Measurements from ENCODE around the gene CAMK1G.

The CAMK1G gene

GRCh38 chr1:209594440-209594839 is 10.9 kb downstream of the CAMK1G start:
- in situ Hi-C loops (cut with HindIII; ENCODE audit: low pct_unique_long_range_greater_than_20kb, low sequenced_read_pairs) = no loop called here
- TF ChIP-seq JUND (IDR thresholded peaks at IDR 0.05; ENCODE audit: low read depth) = no peak
- DNase-seq (ENCODE audit: low read depth in 1 of 2, low spot score in 1 of 2) = no peak

GRCh38 chr1:209595028-209595427 is 11.5 kb downstream of the CAMK1G start:
- in situ Hi-C loops (cut with HindIII; ENCODE audit: low pct_unique_long_range_greater_than_20kb, low sequenced_read_pairs) = no loop called here
- DNase-seq (ENCODE audit: low read depth in 1 of 2, low spot score in 1 of 2) = no peak
- TF ChIP-seq JUND (IDR thresholded peaks at IDR 0.05; ENCODE audit: low read depth) = no peak

GRCh38 chr1:209595599-209596285 is 12.2 kb downstream of the CAMK1G start:
- DNase-seq (ENCODE audit: low read depth in 1 of 2, low spot score in 1 of 2) = no peak
- TF ChIP-seq JUND (IDR thresholded peaks at IDR 0.05; ENCODE audit: low read depth) = no peak
- in situ Hi-C loops (cut with HindIII; ENCODE audit: low pct_unique_long_range_greater_than_20kb, low sequenced_read_pairs) = no loop called here

GRCh38 chr1:209597499-209597898 is 14.0 kb downstream of the CAMK1G start:
- in situ Hi-C loops (cut with HindIII; ENCODE audit: low pct_unique_long_range_greater_than_20kb, low sequenced_read_pairs) = no loop called here
- no peak for DNase-seq (ENCODE audit: low read depth in 1 of 2, low spot score in 1 of 2)
- TF ChIP-seq JUND (IDR thresholded peaks at IDR 0.05; ENCODE audit: low read depth) = no peak

GRCh38 chr1:209598227-209598626 is 14.7 kb downstream of the CAMK1G start:
- in situ Hi-C loops (cut with HindIII; ENCODE audit: low pct_unique_long_range_greater_than_20kb, low sequenced_read_pairs) = no loop called here
- no peak for DNase-seq (ENCODE audit: low read depth in 1 of 2, low spot score in 1 of 2)
- no peak for TF ChIP-seq JUND (IDR thresholded peaks at IDR 0.05; ENCODE audit: low read depth)

- TF ChIP-seq JUND (IDR thresholded peaks at IDR 0.05; ENCODE audit: low read depth) = no peak
- in situ Hi-C loops (cut with HindIII; ENCODE audit: low pct_unique_long_range_greater_than_20kb, low sequenced_read_pairs) = no loop called here
- DNase-seq (ENCODE audit: low read depth in 1 of 2, low spot score in 1 of 2) = no peak
These were observed 17.0 kb downstream of the CAMK1G start for GRCh38 chr1:209600541-209600940.

- TF ChIP-seq JUND (IDR thresholded peaks at IDR 0.05; ENCODE audit: low read depth) = no peak
- peak; percentile 57 to 75 for DNase-seq (ENCODE audit: low read depth in 1 of 2, low spot score in 1 of 2)
- in situ Hi-C loops (cut with HindIII; ENCODE audit: low pct_unique_long_range_greater_than_20kb, low sequenced_read_pairs) = no loop called here
These were observed 18.5 kb downstream of the CAMK1G start for GRCh38 chr1:209601809-209602657.

GRCh38 chr1:209603877-209604276 is 20.4 kb downstream of the CAMK1G start:
- in situ Hi-C loops (cut with HindIII; ENCODE audit: low pct_unique_long_range_greater_than_20kb, low sequenced_read_pairs) = no loop called here
- no peak for DNase-seq (ENCODE audit: low read depth in 1 of 2, low spot score in 1 of 2)
- no peak for TF ChIP-seq JUND (IDR thresholded peaks at IDR 0.05; ENCODE audit: low read depth)

GRCh38 chr1:209607102-209607794 is 23.7 kb downstream of the CAMK1G start:
- no peak for DNase-seq (ENCODE audit: low read depth in 1 of 2, low spot score in 1 of 2)
- in situ Hi-C loops (cut with HindIII; ENCODE audit: low pct_unique_long_range_greater_than_20kb, low sequenced_read_pairs) = no loop called here
- TF ChIP-seq JUND (IDR thresholded peaks at IDR 0.05; ENCODE audit: low read depth) = no peak

- in situ Hi-C loops (cut with HindIII; ENCODE audit: low pct_unique_long_range_greater_than_20kb, low sequenced_read_pairs) = no loop called here
- TF ChIP-seq JUND (IDR thresholded peaks at IDR 0.05; ENCODE audit: low read depth) = no peak
- DNase-seq (ENCODE audit: low read depth in 1 of 2, low spot score in 1 of 2) = no peak
These were observed 24.3 kb downstream of the CAMK1G start for GRCh38 chr1:209607795-209608178.

GRCh38 chr1:209609041-209609790 is 25.7 kb downstream of the CAMK1G start:
- no peak for TF ChIP-seq JUND (IDR thresholded peaks at IDR 0.05; ENCODE audit: low read depth)
- in situ Hi-C loops (cut with HindIII; ENCODE audit: low pct_unique_long_range_greater_than_20kb, low sequenced_read_pairs) = no loop called here

More at GRCh38 chr1:209609041-209609790, 25.7 kb downstream of the CAMK1G start:
- no peak for DNase-seq (ENCODE audit: low read depth in 1 of 2, low spot score in 1 of 2)
